Skeletal muscle cell (primary cell): ENCODE measurements around the gene MTPN.

Source experiments
- DNase-seq: peaks from one replicate; pipeline ENCODE4 v3.0.0-alpha.2; 2010; ENCODE audit warnings: low read depth
- H3K4me3 ChIP-seq: 2 replicates; pipeline ENCODE4 v1.5.1; 2011; ENCODE audit warnings: low read depth, mild to moderate bottlenecking, control low read depth, low read length, moderate library complexity

MTPN gene

DNA sequence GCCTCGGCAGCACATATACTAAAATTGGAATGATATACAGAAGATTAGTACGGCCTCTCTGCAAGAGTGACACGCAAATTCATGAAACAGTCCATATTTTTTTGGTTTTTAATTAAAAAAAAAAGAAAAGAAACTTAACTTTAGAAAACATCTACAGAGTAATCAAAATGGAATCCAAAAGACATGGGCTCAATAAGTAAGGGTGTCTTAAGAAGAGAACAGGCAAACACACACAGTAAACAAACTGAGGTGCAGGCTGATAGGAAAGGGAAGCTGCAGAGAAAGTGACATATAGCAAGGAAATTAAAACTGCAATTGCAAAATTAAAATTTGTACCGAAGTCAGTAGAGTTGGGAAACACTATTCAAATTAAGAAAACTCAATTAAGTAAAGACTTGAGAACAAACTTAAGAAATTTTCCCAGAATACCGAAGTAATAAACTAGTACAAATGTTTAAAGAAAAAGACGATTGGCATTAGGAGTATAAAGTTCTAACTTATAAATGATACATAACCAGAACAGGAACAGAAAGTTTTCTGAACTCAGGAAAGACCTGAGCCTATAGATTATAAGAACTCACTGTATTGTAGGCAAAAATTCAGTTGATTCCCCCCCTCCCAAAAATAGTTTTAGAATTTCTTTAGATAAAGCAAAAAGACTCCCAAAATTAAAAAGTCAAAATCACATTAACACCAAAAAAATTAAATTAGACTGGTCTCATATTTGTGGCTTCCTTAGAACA, 16.3 kb downstream of the MTPN start:
- DNase-seq: no peak
- no peak overlapping the region for H3K4me3 ChIP-seq

GRCh38 chr7:135959646-135960363, 17.4 kb downstream of the MTPN start:
- no peak for DNase-seq
- H3K4me3 ChIP-seq: no peak overlapping the region

DNA sequence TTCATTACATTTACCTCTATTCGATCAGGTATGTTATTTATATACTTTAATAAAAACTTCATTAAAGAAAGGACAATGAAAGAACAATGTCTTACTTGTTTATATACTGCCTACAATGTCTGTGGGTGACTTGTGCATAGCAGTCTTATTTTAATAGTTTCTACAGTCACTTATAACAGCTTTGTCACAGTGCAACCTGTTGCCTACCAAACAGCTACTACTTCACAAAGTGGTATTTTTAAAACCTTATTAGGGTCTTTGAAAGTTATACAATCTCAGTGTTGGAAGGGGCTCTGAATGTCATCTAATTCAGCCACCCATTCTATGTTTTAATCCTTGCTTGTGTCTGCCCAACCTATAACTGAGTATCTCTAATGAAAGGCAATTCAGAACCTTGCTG, 19.0 kb downstream of the MTPN start:
- no peak for DNase-seq
- no peak overlapping the region for H3K4me3 ChIP-seq

DNA sequence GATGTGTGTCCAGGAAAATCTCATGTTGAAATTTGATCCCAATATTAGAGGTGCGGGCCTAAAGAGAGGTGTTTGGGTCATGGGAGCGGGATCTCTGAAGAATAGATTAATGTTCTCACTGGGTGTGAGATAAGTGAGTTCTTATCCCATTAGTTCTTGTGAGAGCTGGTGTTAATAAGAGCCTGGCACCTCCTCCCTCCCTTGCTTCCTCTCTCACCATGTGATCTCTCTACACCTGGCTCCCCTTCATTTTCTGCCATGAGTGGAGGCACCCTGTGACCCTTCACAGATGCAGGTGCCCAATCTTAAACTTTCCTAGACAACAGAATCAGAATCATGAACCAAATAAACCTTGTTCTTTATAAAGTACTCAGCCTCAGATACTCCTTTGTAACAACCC, 19.5 kb downstream of the MTPN start:
- no peak for DNase-seq
- no peak overlapping the region for H3K4me3 ChIP-seq

DNA sequence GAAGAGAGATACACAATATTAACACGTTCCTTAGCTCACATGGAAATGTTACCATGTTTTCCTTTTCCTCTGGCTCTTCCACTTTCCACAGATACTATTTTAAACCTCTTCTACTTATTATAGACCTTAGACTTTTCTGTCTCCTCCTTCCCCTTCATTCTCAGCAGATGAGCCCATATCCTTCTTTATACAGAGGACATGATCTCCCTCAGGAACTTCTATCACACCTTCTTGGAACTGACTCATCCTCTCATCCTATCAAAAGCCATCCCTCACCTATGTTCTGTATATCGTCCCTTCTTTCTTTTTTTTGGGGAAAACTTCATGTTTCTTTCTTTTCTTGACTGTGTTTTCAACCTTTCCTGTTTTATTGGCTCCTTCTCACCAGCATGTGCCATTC, 20.8 kb downstream of the MTPN start:
- DNase-seq: no peak
- no peak overlapping the region for H3K4me3 ChIP-seq

DNA sequence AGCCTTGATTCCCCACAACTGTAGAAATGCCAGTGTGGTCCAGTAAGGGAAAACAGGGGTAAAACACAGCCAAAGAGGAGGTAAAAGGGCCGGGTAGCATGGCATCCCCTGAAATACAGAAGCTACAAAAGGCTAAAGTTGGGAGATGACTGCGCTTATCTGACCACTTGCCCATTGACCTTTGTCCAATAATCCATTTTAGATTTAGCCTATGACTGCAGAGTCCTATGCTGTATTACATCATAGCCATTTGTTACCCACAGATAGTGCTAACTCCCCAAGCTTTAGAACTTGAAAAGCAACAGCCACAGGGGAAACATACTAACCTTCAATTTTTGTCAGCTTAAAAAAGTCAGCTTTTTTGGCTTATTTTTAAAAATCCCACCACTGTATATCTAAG, 26.2 kb downstream of the MTPN start:
- H3K4me3 ChIP-seq: no peak overlapping the region
- DNase-seq: no peak

DNA sequence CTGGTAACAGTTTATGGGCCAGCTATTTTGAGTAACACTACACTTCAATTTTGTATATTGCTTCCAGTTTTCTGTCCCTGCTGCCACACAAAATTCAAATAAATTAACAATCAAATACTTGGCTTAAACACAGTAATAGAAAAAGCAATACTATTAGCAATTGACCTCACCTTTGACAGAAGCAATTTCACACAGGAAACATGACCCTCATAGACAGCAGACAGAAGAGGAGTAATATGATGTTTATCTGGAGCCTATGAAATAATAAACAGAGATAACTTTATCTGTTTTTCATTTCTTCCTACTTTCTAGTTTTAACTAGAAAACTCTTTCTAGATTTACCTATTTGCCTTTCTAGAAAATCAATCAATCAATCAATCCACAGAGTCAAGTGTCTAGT, 26.7 kb downstream of the MTPN start:
- no peak overlapping the region for H3K4me3 ChIP-seq
- DNase-seq: no peak

DNA sequence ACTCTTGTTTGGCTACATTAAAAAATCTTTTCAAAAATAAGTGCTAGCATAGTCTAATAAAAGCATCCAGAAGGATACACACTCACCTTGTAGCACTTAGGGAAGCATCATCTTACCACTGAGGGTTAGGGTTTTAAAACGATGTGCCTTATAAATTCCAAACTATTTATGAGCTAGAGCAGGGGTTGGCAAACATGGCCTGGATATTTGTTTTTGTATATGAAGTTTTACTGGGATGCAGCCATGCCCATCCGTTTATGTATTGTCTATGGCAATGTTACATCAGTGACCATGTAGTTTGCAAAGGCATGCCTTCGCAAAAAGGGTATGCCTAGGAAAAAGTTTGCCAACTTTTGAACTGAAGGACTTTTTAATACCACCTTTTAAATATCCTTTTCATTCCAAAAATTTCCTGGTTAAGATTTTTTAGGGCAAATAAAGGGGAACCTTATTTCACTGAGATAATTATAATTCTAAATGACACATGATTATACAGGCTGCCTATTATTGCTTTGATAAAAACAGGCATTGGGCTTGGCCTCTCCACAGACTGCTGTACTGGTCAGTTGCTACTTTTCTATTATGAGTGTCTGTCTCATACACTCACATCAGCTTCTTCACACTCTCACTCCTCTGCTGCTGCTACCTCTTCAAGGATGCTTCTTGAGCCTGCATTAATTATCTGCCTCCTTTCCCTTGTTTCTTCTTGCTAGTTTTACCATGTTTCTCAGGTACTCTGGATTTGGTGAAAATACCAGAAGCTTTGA, 30.7 kb downstream of the MTPN start:
- no peak for DNase-seq
- H3K4me3 ChIP-seq: no peak overlapping the region

GRCh38 chr7:135944753-135945152, 32.4 kb downstream of the MTPN start:
- no peak overlapping the region for H3K4me3 ChIP-seq
- no peak for DNase-seq

DNA sequence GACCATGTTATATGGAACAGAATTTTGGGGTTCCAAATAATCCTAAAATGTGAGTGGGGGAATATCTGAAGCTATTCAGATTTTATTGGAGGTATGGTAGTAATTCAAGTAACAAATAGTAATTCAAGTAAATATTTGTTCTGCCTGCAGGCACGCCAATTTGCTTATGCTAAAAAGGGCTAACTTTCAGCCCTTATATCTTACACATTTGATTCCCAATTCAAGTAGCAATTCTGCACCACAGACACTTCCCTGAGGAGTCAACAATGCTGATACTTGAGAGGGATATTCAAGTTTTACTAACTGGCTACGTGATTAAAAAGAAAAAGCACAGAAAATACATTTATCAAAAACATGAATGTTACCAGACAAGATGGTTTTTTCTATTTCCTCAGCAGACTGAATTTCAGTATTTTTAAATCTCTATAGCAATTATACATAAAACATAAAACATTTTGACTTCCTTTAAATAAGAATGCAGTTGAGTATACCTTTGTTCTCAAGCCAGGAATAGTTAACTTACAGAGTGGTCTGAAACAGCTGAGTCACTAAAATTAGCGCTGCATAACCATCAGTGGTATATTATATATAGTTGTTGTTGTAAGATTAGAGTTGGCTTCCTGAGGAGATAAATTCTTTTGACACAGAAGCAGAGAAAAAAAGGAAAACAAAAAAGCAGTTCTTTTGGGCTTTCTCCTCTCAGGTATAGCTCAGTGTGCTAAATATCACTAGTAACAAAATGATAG, 33.9 kb downstream of the MTPN start:
- DNase-seq: no peak
- H3K4me3 ChIP-seq: no peak overlapping the region

DNA sequence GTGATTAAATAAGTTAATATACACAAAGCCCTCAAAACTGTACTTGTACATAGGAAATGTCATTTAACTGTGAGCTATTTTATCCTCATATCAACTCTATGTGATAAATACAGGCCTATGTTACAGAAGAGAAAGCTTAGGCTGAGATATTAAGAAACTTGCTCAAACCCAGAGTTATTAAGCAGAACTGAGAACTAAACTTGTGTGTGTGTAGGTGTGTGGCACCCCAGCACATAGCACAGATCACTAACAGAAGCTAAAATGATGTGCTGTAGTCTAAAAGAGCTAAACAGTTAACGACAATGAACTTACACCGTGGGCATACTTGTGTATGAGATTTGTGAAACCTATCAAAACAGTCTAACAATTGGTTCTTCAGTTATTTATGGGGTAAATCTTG, 34.5 kb downstream of the MTPN start:
- H3K4me3 ChIP-seq: no peak overlapping the region
- DNase-seq: no peak

GRCh38 chr7:135940077-135941075, 36.8 kb downstream of the MTPN start:
- H3K4me3 ChIP-seq: no peak overlapping the region
- no peak for DNase-seq

DNA sequence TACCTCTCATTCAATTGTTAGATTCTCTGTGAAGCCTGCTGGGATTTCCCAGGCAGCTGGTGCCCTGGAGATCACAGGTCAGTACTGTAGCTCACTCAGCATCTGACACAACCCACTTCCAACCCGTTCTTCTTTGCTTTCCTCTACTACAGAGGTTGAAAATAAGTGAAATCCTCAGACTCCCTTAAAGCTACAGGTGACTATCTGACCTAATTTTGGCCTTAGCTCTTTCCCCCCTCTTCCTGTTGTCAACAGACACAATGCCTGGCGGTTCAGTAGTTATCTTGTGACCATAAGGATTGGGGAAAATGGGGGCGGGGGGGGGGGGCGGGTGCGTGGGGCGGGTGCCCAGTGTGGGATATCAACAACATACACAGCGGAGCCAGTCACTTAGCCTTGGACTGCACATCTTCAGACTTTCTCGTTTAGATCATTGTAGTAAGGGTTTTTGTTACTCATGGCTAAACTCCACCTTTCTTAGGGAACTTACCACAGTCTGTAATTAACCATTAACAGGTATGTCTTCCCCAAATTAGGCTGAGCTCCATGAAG, 37.8 kb downstream of the MTPN start:
- no peak for DNase-seq

DNA sequence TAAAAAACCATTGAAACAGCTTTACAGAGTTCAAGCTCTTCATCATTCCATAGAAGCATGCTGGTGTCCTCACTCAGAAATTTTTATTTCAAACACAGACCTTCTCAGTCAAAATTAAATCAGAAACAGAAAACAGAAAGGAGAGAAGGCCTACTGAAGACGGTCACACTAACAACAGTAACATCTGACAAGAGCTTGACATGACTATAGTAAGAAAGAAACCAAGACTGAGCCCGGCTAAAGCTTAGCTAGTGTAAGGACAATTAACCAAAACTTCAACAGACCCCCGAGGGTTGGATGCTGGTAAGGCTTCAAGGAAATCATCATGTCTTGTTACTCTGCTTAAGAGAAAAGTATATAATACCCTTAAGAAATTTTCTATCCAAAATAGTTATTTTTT, 38.6 kb downstream of the MTPN start:
- no peak for DNase-seq
- no peak overlapping the region for H3K4me3 ChIP-seq

More for the DNA sequence above, 37.8 kb downstream of the MTPN start:
- no peak overlapping the region for H3K4me3 ChIP-seq

DNA sequence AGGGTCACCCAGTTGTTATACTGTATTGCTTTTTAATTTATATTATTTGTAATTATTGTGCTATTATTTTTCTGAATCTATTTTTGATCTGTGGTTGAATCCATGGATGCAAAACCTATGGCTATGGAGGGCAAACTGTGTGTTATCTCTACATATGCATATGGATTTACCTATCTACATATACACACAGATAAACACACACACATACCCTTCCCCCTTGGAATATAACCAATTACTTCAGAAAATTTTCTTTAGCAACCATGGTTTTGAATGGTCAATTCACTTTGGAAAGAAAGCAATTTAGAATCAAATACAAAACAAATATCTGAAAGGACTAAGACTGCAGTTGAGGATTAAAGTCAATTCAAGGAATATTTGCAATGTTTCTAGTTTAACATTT, 39.1 kb downstream of the MTPN start:
- no peak overlapping the region for H3K4me3 ChIP-seq
- no peak for DNase-seq

DNA sequence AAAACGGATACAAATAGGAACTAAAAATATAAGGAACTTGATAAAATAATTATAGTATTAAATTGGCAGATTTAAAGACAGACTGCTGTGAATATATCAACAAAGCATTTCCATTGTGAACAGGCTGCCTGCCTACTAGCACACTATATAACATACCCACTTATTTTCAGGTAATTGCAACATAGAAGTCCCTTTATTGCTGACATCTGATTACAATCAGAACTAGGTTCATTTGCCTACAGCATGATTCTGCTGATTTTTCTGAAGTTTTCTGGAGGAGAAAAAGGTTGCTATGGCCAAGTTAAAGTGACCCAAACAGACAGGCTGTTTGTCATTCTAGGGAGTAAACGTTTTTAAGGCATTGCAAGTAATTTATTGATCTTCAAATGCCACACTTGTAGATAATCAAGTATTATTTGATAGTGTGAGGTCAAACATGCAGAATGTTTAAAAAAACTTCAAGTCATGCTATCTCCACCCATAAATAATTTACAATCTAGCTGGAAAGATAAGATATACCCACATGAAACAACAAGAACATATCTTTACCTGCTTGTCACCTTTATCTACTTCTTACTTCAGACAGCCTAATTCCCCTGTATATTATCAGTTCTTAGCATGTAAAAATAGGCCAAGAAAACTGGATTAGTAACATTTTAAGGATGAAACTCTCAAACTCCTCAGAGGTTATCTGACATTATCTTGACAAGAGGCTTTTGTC, 40.5 kb downstream of the MTPN start:
- no peak for DNase-seq
- H3K4me3 ChIP-seq: no peak overlapping the region

GRCh38 chr7:135934651-135935050, 42.5 kb downstream of the MTPN start:
- DNase-seq: no peak
- no peak overlapping the region for H3K4me3 ChIP-seq
